Right lobe of liver (tissue), 4 donors: ENCODE results near the gene LPCAT3.

ENCODE experiments used
- CTCF ChIP-seq, 4 donors: fragments of 200-600 bp in 3 of 4; fragments of 450-650 bp in 1 of 4; IDR thresholded peaks; one replicate each; pipeline versions ENCODE4 v1.5.1 to v1.8.0; 2016 to 2022; ENCODE audit warnings: antibody characterized with exemption in 4 of 4, mild to moderate bottlenecking in 2 of 4
- POLR2A ChIP-seq: fragments of 450-650 bp; IDR thresholded peaks from one replicate; pipeline ENCODE4 v1.6.1; 2017; ENCODE audit warnings: antibody characterized with exemption, mild to moderate bottlenecking
- donor health status: DM: no; HTN: no; CAD: no.
- donor health status: DM: no; HTN: no; CAD: no.
- donor health status: DM: no; HTN: yes; CAD: no.

GRCh38 chr12:6963016-6963731 is 55.1 kb downstream of the LPCAT3 start:
- no peak for TF ChIP-seq CTCF (IDR thresholded peaks at IDR 0.05)
- no peak for TF ChIP-seq POLR2A
